ENCODE data around the gene SPOPL.

Gene SPOPL

DNA sequence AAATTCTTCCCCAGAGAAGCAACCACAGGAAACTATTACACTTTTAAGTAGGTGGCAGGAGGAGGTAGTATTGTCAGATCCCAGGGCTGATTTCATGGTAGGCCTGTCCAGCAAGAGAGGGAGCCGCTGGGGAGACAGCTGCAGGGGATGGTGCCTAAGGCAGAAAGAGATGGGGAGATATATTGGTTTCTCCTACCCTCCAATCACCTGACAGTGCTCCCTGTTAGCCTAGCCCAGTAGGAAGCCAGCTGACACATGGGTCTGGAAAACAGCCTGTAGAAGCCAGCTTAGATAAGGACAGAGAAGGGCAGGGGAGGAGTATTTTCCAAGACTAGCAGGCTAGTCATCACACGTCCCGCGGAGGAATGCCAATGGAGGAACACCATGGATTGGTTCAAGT lies 8.2 kb upstream of the SPOPL start:
- Histone ChIP-seq H2AFZ (ENCODE audit: low read depth, low read length, severe bottlenecking) (no peak overlapping the region), H3K9ac (ENCODE audit: low read length) (no peak overlapping the region), H3K4me2 (ENCODE audit: low read depth, low read length, poor library complexity, severe bottlenecking) (no peak overlapping the region), H4K20me1 (ENCODE audit: low read depth, low read length) (no peaks in the 10 kb centered on the region), H3K27ac (ENCODE audit: low read depth, low read length) (no peak overlapping the region), H3F3A (ENCODE audit: insufficient read depth) (no peaks in the 10 kb centered on the region), H3K27me3 (ENCODE audit: low read length) (no peaks in the 10 kb centered on the region), H3K9me2 (replicated peaks; ENCODE audit: insufficient read depth, low read length) (no peaks in the 10 kb centered on the region), H3K79me2 (ENCODE audit: insufficient read depth, low read length) (no peaks in the 10 kb centered on the region), H3K36me3 (ENCODE audit: low read length) (no peaks in the 10 kb centered on the region), H3K4me3 (ENCODE audit: insufficient read depth, low read length, poor library complexity, severe bottlenecking) (no peak overlapping the region), H3K9me3 (ENCODE audit: insufficient read depth, low read length) (no peaks in the 10 kb centered on the region)
- TF ChIP-seq, protein P1, sequence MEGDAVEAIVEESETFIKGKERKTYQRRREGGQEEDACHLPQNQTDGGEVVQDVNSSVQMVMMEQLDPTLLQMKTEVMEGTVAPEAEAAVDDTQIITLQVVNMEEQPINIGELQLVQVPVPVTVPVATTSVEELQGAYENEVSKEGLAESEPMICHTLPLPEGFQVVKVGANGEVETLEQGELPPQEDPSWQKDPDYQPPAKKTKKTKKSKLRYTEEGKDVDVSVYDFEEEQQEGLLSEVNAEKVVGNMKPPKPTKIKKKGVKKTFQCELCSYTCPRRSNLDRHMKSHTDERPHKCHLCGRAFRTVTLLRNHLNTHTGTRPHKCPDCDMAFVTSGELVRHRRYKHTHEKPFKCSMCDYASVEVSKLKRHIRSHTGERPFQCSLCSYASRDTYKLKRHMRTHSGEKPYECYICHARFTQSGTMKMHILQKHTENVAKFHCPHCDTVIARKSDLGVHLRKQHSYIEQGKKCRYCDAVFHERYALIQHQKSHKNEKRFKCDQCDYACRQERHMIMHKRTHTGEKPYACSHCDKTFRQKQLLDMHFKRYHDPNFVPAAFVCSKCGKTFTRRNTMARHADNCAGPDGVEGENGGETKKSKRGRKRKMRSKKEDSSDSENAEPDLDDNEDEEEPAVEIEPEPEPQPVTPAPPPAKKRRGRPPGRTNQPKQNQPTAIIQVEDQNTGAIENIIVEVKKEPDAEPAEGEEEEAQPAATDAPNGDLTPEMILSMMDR (IDR thresholded peaks at IDR 0.05; ENCODE audit: insufficient read depth, low read length, poor library complexity, severe bottlenecking), result no peak
- no peak for TF ChIP-seq EZH2phosphoT487 (conservative IDR thresholded peaks at IDR 0.05; ENCODE audit: low read length)

DNA sequence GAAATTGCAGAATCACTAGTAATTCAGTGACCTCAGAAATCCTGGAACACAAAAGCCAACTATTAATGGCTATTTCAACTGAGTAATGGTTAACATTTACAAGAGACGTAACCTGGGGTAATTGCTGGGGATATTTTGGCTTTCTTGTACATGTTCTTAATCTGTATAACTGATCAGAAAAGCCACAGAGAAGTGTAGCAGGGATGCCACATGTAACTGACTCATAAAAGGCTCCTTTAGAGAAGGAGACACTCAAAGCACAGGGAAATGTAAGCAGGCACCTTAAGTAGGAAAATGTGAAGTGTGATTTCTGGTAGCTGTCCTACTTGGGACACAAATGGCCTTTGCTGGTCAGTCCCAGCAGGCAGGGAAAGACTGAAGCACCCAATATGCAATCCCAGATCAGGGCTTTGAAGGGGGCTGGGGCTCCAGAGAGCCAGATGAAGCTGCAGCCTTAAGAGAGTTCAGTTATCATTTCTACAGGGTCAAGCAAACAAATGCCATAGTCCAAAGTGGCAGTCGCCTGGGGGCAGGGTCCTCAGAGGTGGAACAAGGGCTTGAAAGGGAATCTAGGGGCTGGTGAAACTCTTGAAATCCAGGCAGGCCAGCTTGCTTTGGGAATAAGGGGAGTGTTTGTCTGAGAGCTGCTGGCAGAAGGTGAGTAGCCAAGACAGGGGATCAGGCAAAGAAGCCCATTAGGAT lies 7.2 kb upstream of the SPOPL start:
- Histone ChIP-seq H3K9ac (ENCODE audit: low read length) (no peak overlapping the region), H3K4me2 (ENCODE audit: low read depth, low read length, poor library complexity, severe bottlenecking) (no peak overlapping the region), H2AFZ (ENCODE audit: low read depth, low read length, severe bottlenecking) (no peak overlapping the region), H3F3A (ENCODE audit: insufficient read depth) (no peaks in the 10 kb centered on the region), H3K27ac (ENCODE audit: low read depth, low read length) (no peak overlapping the region), H3K4me3 (ENCODE audit: insufficient read depth, low read length, poor library complexity, severe bottlenecking) (no peak overlapping the region), H3K9me3 (ENCODE audit: insufficient read depth, low read length) (no peaks in the 10 kb centered on the region), H3K27me3 (ENCODE audit: low read length) (no peaks in the 10 kb centered on the region), H3K79me2 (ENCODE audit: insufficient read depth, low read length) (no peaks in the 10 kb centered on the region), H4K20me1 (ENCODE audit: low read depth, low read length) (no peaks in the 10 kb centered on the region), H3K36me3 (ENCODE audit: low read length) (no peaks in the 10 kb centered on the region), H3K9me2 (replicated peaks; ENCODE audit: insufficient read depth, low read length) (no peaks in the 10 kb centered on the region)
- TF ChIP-seq EZH2phosphoT487 (conservative IDR thresholded peaks at IDR 0.05; ENCODE audit: low read length), result no peak
- TF ChIP-seq, protein P1 (IDR thresholded peaks at IDR 0.05; ENCODE audit: insufficient read depth, low read length, poor library complexity, severe bottlenecking), result no peak

DNA sequence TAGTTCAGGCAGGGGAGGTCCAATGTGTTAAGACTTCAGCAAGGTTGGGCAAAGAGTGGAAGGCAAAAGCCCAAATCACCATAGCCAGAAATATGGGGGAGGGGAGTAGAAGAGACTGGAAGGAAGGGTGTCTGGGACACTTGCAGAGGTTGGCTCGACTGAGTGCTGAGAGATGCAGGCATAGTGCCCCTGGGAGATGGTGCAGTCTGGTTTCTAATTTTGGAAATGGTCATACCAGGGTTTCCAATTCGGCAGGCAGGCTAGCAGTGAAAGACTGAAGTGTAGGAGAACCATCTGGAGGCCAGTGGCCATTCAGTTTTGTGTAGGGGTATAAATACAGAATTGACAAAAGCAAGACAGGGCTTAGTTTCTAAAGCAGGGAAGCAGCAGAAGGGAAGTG lies 6.2 kb upstream of the SPOPL start:
- Histone ChIP-seq H3K79me2 (ENCODE audit: insufficient read depth, low read length) (no peaks in the 10 kb centered on the region), H3K27ac (ENCODE audit: low read depth, low read length) (no peak overlapping the region), H3K36me3 (ENCODE audit: low read length) (no peaks in the 10 kb centered on the region), H2AFZ (ENCODE audit: low read depth, low read length, severe bottlenecking) (no peak overlapping the region), H3K9me3 (ENCODE audit: insufficient read depth, low read length) (no peaks in the 10 kb centered on the region), H3F3A (ENCODE audit: insufficient read depth) (0 out of 2 replicates have a peak, but pooled peaks cover 4% of the 10 kb centered on the region), H4K20me1 (ENCODE audit: low read depth, low read length) (no peaks in the 10 kb centered on the region), H3K9ac (ENCODE audit: low read length) (no peak overlapping the region), H3K9me2 (replicated peaks; ENCODE audit: insufficient read depth, low read length) (no peaks in the 10 kb centered on the region), H3K27me3 (ENCODE audit: low read length) (no peaks in the 10 kb centered on the region), H3K4me3 (ENCODE audit: insufficient read depth, low read length, poor library complexity, severe bottlenecking) (no peak overlapping the region), H3K4me2 (ENCODE audit: low read depth, low read length, poor library complexity, severe bottlenecking) (no peak overlapping the region)
- no peak for TF ChIP-seq EZH2phosphoT487 (conservative IDR thresholded peaks at IDR 0.05; ENCODE audit: low read length)
- TF ChIP-seq, protein P1 (IDR thresholded peaks at IDR 0.05; ENCODE audit: insufficient read depth, low read length, poor library complexity, severe bottlenecking), result no peak
